IPS-15b (cell line): ENCODE measurements around the gene MKRN2OS.

Experiments used
- H3K27me3 ChIP-seq: one replicate; pipeline ENCODE4 v1.6.1; 2013; ENCODE audit warnings: low read length; ENCODE audit not compliant: control insufficient read depth, insufficient read depth
- H3K36me3 ChIP-seq: one replicate; pipeline ENCODE4 v1.6.1; 2013; ENCODE audit warnings: low read length; ENCODE audit not compliant: control insufficient read depth, insufficient read depth
- H3K4me1 ChIP-seq: one replicate; pipeline ENCODE4 v1.6.1; 2013; ENCODE audit warnings: mild to moderate bottlenecking, low read length; ENCODE audit not compliant: control insufficient read depth, insufficient read depth
- H3K4me3 ChIP-seq: one replicate; pipeline ENCODE4 v1.5.1; 2013; ENCODE audit warnings: low read depth, low read length
- H3K9ac ChIP-seq: one replicate; pipeline ENCODE4 v1.6.1; 2013; ENCODE audit warnings: low read depth, mild to moderate bottlenecking, low read length
- H3K9me3 ChIP-seq: one replicate; pipeline ENCODE4 v1.6.1; 2013; ENCODE audit warnings: mild to moderate bottlenecking, low read length; ENCODE audit not compliant: control insufficient read depth, insufficient read depth

Gene MKRN2OS

DNA sequence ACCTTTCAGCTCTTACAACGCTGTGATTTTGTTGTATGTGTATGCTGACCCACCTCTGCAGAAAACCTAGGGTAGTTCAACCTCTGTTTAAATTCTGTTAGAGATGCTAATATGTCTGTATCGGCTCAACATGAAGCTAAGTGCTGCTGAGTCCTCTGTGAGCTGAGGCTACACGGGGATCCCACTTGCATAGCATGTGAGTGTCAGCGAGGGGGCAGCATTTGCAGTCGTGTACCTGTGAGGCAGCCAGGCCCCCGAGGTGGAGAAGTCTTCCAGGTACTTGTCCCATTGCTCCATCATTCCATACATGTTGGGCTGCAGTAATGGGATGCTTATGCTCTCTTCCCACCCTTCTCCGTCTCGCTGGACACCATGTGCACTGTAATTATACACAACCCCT, 3.7 kb downstream of the MKRN2OS start:
- no peaks in the 10 kb centered on the region for H3K27me3 ChIP-seq
- H3K36me3 ChIP-seq, result peaks cover 6% of the 10 kb centered on the region
- no peaks in the 10 kb centered on the region for H3K9me3 ChIP-seq
- peaks cover 3% of the 10 kb centered on the region for H3K4me1 ChIP-seq
- no peak overlapping the region for H3K4me3 ChIP-seq
- H3K9ac ChIP-seq, result no peak overlapping the region

- Histone ChIP-seq H3K4me1 (no peaks in the 10 kb centered on the region), H3K4me3 (no peak overlapping the region), H3K36me3 (peaks cover 18% of the 10 kb centered on the region), H3K9me3 (no peaks in the 10 kb centered on the region), H3K27me3 (no peaks in the 10 kb centered on the region), H3K9ac (no peak overlapping the region)
Observed at GRCh38 chr3:12536423-12536822, 8.9 kb downstream of the MKRN2OS start.

- Histone ChIP-seq H3K36me3 (peaks cover 21% of the 10 kb centered on the region), H3K4me3 (no peak overlapping the region), H3K4me1 (no peaks in the 10 kb centered on the region), H3K9me3 (no peaks in the 10 kb centered on the region), H3K9ac (no peak overlapping the region), H3K27me3 (no peaks in the 10 kb centered on the region)
Observed at GRCh38 chr3:12532182-12532581, 13.1 kb downstream of the MKRN2OS start.

- Histone ChIP-seq H3K4me1 (no peaks in the 10 kb centered on the region), H3K36me3 (peaks cover 16% of the 10 kb centered on the region), H3K9me3 (no peaks in the 10 kb centered on the region), H3K4me3 (no peak overlapping the region), H3K9ac (no peak overlapping the region), H3K27me3 (no peaks in the 10 kb centered on the region)
Observed at GRCh38 chr3:12527757-12528143, 17.5 kb downstream of the MKRN2OS start.

DNA sequence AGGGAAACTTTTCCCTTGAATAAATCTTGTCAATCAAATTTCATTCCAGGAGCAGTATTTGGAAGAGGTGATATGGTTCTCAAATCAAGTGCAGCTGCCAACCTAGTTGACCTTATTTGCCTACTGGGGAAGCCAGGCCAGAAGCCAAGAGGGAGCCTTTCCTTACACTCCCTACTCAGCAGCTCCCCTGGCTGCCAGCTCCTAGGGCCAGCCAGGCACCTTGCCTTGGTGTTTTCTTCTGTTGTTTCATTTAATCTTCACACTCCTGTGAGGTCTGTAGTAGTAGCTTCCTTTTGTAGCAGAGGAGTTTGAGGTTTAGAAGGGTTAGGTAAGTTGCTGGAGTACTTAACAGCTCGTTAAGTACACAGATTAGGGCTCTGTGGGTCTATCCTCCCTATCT, 22.6 kb downstream of the MKRN2OS start:
- Histone ChIP-seq H3K36me3 (peaks cover 4% of the 10 kb centered on the region), H3K9ac (no peak overlapping the region), H3K4me3 (no peak overlapping the region), H3K27me3 (no peaks in the 10 kb centered on the region), H3K4me1 (no peaks in the 10 kb centered on the region), H3K9me3 (no peaks in the 10 kb centered on the region)

DNA sequence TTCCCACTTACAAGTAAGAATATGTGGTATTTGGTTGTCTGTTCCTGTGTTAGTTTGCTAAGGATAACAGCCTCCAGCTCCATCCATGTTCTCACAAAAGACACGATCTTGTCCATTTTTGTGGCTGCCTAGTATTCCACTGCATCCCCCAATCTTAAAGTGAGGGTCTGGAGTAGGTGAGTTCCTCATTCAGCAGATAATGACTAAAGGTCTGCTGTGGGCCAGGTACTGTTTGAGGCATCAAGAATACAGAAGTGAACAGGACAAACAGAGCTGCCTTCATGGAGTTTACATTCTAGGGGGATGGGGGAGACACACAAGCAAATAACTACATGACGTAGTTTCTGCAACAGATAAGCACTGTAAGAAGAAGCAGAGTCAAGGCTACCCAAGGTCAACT, 24.3 kb downstream of the MKRN2OS start:
- H3K27me3 ChIP-seq, result no peaks in the 10 kb centered on the region
- peaks cover 4% of the 10 kb centered on the region for H3K36me3 ChIP-seq
- no peaks in the 10 kb centered on the region for H3K4me1 ChIP-seq
- H3K9me3 ChIP-seq, result no peaks in the 10 kb centered on the region
- H3K9ac ChIP-seq, result no peak overlapping the region
- H3K4me3 ChIP-seq, result no peak overlapping the region

DNA sequence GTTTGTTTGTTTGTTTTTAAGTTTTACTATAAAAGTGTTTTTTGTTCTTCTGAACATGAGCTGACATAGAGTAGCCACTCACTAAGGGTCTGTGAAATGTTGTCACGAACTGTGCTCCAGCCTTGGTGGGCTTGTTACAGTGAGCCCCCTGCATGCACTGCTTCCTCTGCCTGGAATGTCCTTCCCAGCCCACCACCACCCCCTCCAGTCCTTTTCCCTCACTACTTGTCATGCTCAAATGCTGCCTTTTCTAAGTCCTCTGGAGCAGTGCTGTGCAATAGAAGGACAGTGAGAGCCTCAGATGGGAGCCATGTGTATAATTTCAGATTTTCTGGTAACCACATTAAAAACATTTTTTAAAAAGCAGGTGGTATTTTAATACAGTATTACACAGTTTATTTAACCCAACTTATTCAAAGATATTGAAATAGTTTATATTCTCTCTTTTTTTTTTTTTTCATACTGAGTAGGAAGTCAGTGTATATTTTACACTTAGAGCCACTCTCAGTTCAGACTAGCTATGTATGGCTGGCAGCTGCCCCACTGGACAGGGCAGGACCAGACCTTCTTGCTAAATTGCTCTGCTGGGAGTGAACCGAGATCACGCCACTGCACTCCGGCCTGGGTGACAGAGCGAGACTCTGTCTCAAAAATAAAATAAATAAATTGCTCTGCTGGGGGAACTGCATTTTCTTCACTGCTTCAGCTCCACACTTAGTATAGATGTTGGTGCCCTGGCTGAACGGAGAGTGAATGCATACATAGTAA, 26.9 kb downstream of the MKRN2OS start:
- no peak overlapping the region for H3K9ac ChIP-seq
- H3K9me3 ChIP-seq, result no peaks in the 10 kb centered on the region
- no peak overlapping the region for H3K4me3 ChIP-seq
- no peaks in the 10 kb centered on the region for H3K27me3 ChIP-seq
- no peaks in the 10 kb centered on the region for H3K4me1 ChIP-seq
- H3K36me3 ChIP-seq, result peaks cover 4% of the 10 kb centered on the region

DNA sequence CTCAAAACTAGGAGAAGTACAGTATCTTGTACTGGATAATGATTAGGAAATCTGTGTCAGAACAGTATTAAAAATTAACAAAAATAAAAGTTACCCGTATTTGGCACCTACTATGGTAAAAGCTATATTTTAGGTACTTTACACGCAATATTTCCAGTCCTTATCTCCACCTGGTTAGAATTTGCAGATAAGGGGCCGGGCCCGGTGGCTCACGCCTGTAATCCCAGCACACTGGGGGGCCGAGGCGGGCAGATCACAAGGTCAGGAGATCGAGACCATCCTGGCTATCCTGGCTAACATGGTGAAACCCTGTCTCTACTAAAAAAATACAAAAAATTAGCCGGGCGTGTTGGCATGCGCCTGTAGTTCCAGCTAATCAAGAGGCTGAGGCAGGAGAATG, 28.4 kb downstream of the MKRN2OS start:
- no peaks in the 10 kb centered on the region for H3K4me1 ChIP-seq
- H3K27me3 ChIP-seq, result no peaks in the 10 kb centered on the region
- no peak overlapping the region for H3K9ac ChIP-seq
- no peaks in the 10 kb centered on the region for H3K9me3 ChIP-seq
- H3K4me3 ChIP-seq, result no peak overlapping the region
- peaks cover 4% of the 10 kb centered on the region for H3K36me3 ChIP-seq

- no peak overlapping the region for H3K4me3 ChIP-seq
- no peaks in the 10 kb centered on the region for H3K9me3 ChIP-seq
- no peaks in the 10 kb centered on the region for H3K36me3 ChIP-seq
- no peaks in the 10 kb centered on the region for H3K4me1 ChIP-seq
- H3K9ac ChIP-seq, result no peak overlapping the region
- H3K27me3 ChIP-seq, result no peaks in the 10 kb centered on the region
Observed at GRCh38 chr3:12515631-12516030, 29.7 kb downstream of the MKRN2OS start.

DNA sequence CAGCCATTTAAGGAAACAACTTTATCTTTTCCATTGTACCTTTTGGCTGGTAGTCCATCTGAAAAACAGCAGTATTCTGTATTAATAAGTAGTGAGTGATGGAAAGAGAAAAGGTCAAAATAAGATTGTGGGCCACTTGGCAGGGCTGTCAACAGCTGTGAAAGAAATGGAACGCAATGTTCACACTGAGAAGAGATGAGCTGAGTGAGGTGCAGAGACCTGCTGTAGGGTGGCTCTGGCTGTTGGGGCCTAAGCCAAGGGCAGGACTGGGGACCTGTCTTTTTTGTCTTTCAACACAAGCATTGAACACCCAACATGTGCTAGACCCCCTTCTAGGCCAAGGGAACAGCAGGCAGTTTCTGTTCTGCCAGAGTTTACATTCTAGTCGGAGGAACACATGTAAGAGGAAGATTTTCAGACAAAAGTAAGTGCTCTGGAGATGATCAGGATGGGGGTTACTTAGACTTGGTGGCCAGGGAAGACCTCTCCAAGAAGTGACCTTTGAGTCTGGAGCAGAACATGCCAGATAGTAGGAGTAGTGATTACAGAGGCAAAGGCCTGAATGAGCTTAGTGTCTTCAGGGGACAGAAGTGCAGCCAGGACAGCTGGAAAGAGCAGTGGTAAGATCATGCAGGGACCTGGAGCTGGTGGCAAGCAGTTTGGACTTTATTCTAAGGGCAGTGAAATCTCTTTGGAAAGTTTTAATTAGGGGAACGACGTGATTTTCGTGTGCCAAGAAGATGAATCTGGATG, 31.4 kb downstream of the MKRN2OS start:
- H3K9ac ChIP-seq, result no peak overlapping the region
- no peak overlapping the region for H3K4me3 ChIP-seq
- no peaks in the 10 kb centered on the region for H3K27me3 ChIP-seq
- H3K4me1 ChIP-seq, result no peaks in the 10 kb centered on the region
- H3K36me3 ChIP-seq, result no peaks in the 10 kb centered on the region
- no peaks in the 10 kb centered on the region for H3K9me3 ChIP-seq

GRCh38 chr3:12512534-12513118, 32.7 kb downstream of the MKRN2OS start:
- Histone ChIP-seq H3K4me3 (no peak overlapping the region), H3K36me3 (no peaks in the 10 kb centered on the region), H3K4me1 (no peaks in the 10 kb centered on the region), H3K9me3 (no peaks in the 10 kb centered on the region), H3K27me3 (no peaks in the 10 kb centered on the region), H3K9ac (no peak overlapping the region)

DNA sequence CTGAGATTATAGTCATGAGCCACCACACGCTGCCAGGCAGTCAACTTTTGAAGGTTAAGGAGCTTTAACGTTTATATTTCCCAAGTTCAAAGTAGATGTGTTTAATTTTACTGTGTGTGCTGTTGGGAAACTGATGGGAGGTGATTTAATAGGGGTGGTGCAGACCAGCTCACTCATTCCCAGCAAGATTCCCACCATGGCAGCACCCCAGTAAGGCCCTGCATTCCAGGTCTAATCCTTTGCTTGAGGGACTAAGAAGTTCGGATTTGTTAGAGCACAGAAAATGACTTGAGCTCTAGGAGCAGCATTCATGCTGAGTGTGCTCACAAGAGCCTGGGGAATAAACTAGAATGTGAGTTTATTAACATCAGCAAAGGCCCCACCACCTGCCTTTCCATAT, 35.8 kb downstream of the MKRN2OS start:
- H3K36me3 ChIP-seq, result peaks cover 7% of the 10 kb centered on the region
- H3K4me3 ChIP-seq, result no peak overlapping the region
- H3K9me3 ChIP-seq, result no peaks in the 10 kb centered on the region
- H3K4me1 ChIP-seq, result no peaks in the 10 kb centered on the region
- no peak overlapping the region for H3K9ac ChIP-seq
- no peaks in the 10 kb centered on the region for H3K27me3 ChIP-seq
